Embryonic facial prominence (tissue), 1 donor: ENCODE data around the gene SCMH1.
"Not testable (repeated sequence)": the region's sequence is repeated elsewhere in the genome, so short reads cannot be mapped to it uniquely, and the experiment has no call there.

Source experiments
- DNase-seq: peaks from one replicate; pipeline ENCODE4 v3.0.0-alpha.2; 2016; ENCODE audit errors: extremely low spot score

Gene SCMH1

GRCh38 chr1:41249319-41249718, 7.2 kb upstream of the SCMH1 start:
- no peak for DNase-seq

- DNase-seq = no peak
These were observed 4.5 kb upstream of the SCMH1 start for GRCh38 chr1:41246568-41246967.

GRCh38 chr1:41245659-41246058, 3.6 kb upstream of the SCMH1 start:
- no peak for DNase-seq

GRCh38 chr1:41243079-41243385, 926 bp upstream of the SCMH1 start:
- no peak for DNase-seq

- no peak for DNase-seq
These were observed 404 bp upstream of the SCMH1 start for GRCh38 chr1:41242342-41243078.

- no peak for DNase-seq
These were observed 755 bp downstream of the SCMH1 start for GRCh38 chr1:41241354-41241748.

- no peak for DNase-seq
These were observed 1.2 kb downstream of the SCMH1 start for GRCh38 chr1:41240781-41241353.

- peak; percentile 47 for DNase-seq
These were observed 2.0 kb downstream of the SCMH1 start for GRCh38 chr1:41239988-41240610.

GRCh38 chr1:41238311-41238988, 3.7 kb downstream of the SCMH1 start:
- DNase-seq = no peak

- DNase-seq = no peak
These were observed 5.3 kb downstream of the SCMH1 start for GRCh38 chr1:41236781-41237180.

- DNase-seq = no peak
These were observed 6.2 kb downstream of the SCMH1 start for GRCh38 chr1:41235893-41236292.

- DNase-seq = no peak
These were observed 8.4 kb downstream of the SCMH1 start for GRCh38 chr1:41233708-41234107.

- no peak for DNase-seq
These were observed 9.8 kb downstream of the SCMH1 start for GRCh38 chr1:41232305-41232704.

- no peak for DNase-seq
These were observed 11.4 kb downstream of the SCMH1 start for GRCh38 chr1:41230656-41231055.

- not testable (repeated sequence) for DNase-seq
These were observed 12.9 kb downstream of the SCMH1 start for GRCh38 chr1:41229219-41229618.

GRCh38 chr1:41226815-41227434, 15.2 kb downstream of the SCMH1 start:
- DNase-seq = no peak

- no peak for DNase-seq
These were observed 16.6 kb downstream of the SCMH1 start for GRCh38 chr1:41225495-41225894.

GRCh38 chr1:41222496-41222895, 19.6 kb downstream of the SCMH1 start:
- DNase-seq = no peak

- DNase-seq = no peak
These were observed 20.1 kb downstream of the SCMH1 start for GRCh38 chr1:41221995-41222394.

GRCh38 chr1:41218152-41218551, 24.0 kb downstream of the SCMH1 start:
- no peak for DNase-seq

GRCh38 chr1:41217441-41217840, 24.7 kb downstream of the SCMH1 start:
- DNase-seq = no peak

- no peak for DNase-seq
These were observed 26.5 kb downstream of the SCMH1 start for GRCh38 chr1:41215623-41216022.
